ENCODE results near the gene AANAT. TPM values are rescaled to one million over a fixed set of nuclear protein-coding genes. Genes with fewer than 3 reads are reported as not detected.

Gene AANAT
- total RNA-seq, 1 donor from 2014 or later = not detected

- TF ChIP-seq, protein P1, sequence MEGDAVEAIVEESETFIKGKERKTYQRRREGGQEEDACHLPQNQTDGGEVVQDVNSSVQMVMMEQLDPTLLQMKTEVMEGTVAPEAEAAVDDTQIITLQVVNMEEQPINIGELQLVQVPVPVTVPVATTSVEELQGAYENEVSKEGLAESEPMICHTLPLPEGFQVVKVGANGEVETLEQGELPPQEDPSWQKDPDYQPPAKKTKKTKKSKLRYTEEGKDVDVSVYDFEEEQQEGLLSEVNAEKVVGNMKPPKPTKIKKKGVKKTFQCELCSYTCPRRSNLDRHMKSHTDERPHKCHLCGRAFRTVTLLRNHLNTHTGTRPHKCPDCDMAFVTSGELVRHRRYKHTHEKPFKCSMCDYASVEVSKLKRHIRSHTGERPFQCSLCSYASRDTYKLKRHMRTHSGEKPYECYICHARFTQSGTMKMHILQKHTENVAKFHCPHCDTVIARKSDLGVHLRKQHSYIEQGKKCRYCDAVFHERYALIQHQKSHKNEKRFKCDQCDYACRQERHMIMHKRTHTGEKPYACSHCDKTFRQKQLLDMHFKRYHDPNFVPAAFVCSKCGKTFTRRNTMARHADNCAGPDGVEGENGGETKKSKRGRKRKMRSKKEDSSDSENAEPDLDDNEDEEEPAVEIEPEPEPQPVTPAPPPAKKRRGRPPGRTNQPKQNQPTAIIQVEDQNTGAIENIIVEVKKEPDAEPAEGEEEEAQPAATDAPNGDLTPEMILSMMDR (IDR thresholded peaks at IDR 0.05) = no peak
- Mint-ChIP-seq H3K4me1 (ENCODE audit: low read depth) (peaks cover 3% of the 10 kb centered on the region), H3K9me3 (ENCODE audit: low read depth) (no peaks in the 10 kb centered on the region), H3K4me3 (ENCODE audit: unreplicated experiment) (no peak overlapping the region), H3K27ac (ENCODE audit: unreplicated experiment) (no peak overlapping the region), H3K27me3 (ENCODE audit: low read depth) (no peaks in the 10 kb centered on the region), H3K36me3 (ENCODE audit: low read depth) (no peaks in the 10 kb centered on the region)
- no peak for DNase-seq (ENCODE audit: low spot score)
Measured at GRCh38 chr17:76466775-76467130, 650 bp upstream of the AANAT start.

GRCh38 chr17:76467809-76468633 lies 618 bp downstream of the AANAT start:
- Mint-ChIP-seq H3K4me1 (ENCODE audit: low read depth) (peaks cover 3% of the 10 kb centered on the region), H3K36me3 (ENCODE audit: low read depth) (no peaks in the 10 kb centered on the region), H3K27me3 (ENCODE audit: low read depth) (no peaks in the 10 kb centered on the region), H3K4me3 (ENCODE audit: unreplicated experiment) (no peak overlapping the region), H3K27ac (ENCODE audit: unreplicated experiment) (no peak overlapping the region), H3K9me3 (ENCODE audit: low read depth) (no peaks in the 10 kb centered on the region)
- no peak for DNase-seq (ENCODE audit: low spot score)
- TF ChIP-seq, protein P1 (IDR thresholded peaks at IDR 0.05) = no peak

GRCh38 chr17:76468634-76469010 lies 1.2 kb downstream of the AANAT start:
- no peaks in the 10 kb centered on the region for H3K27me3 Mint-ChIP-seq (ENCODE audit: low read depth)
- H3K4me1 Mint-ChIP-seq (ENCODE audit: low read depth) = peaks cover 3% of the 10 kb centered on the region
- H3K27ac Mint-ChIP-seq (ENCODE audit: unreplicated experiment) = no peak overlapping the region
- TF ChIP-seq, protein P1 (IDR thresholded peaks at IDR 0.05) = no peak
- no peaks in the 10 kb centered on the region for H3K36me3 Mint-ChIP-seq (ENCODE audit: low read depth)
- no peaks in the 10 kb centered on the region for H3K9me3 Mint-ChIP-seq (ENCODE audit: low read depth)
- H3K4me3 Mint-ChIP-seq (ENCODE audit: unreplicated experiment) = no peak overlapping the region
- no peak for DNase-seq (ENCODE audit: low spot score)

DNA sequence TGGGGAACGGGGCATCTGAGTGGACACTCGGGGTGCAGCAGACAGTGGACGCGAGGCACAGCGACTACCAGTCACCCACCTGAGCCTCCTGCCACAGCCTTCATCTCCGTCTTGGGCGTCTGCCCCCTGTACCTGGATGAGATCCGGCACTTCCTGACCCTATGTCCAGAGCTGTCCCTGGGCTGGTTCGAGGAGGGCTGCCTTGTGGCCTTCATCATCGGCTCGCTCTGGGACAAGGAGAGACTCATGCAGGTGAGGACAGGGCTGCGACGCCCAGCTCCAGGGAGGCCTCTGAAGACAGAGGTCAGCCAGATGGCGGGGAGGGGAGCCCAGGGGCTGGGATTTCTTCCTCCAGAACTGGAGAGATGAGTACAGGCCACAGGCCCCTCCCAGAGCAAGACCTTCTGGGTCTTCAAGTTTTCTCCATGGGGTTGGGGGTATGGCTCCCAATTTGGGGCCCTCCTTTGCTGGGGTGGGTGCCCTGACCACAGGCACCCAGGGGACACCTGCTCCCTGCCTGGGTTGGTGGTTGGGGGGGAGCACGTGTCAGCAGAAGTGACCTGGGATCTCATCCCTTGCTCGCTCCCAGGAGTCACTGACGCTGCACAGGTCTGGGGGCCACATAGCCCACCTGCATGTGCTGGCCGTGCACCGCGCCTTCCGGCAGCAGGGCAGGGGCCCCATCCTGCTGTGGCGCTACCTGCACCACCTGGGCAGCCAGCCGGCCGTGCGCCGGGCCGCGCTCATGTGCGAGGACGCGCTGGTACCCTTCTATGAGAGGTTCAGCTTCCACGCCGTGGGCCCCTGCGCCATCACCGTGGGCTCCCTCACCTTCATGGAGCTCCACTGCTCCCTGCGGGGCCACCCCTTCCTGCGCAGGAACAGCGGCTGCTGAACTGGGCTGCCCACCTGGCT lies 1.9 kb downstream of the AANAT start:
- H3K36me3 Mint-ChIP-seq (ENCODE audit: low read depth) = no peaks in the 10 kb centered on the region
- H3K4me1 Mint-ChIP-seq (ENCODE audit: low read depth) = peaks cover 3% of the 10 kb centered on the region
- TF ChIP-seq, protein P1 (IDR thresholded peaks at IDR 0.05) = no peak
- H3K27ac Mint-ChIP-seq (ENCODE audit: unreplicated experiment) = no peak overlapping the region
- no peaks in the 10 kb centered on the region for H3K27me3 Mint-ChIP-seq (ENCODE audit: low read depth)
- DNase-seq (ENCODE audit: low spot score) = no peak
- no peak overlapping the region for H3K4me3 Mint-ChIP-seq (ENCODE audit: unreplicated experiment)
- no peaks in the 10 kb centered on the region for H3K9me3 Mint-ChIP-seq (ENCODE audit: low read depth)

GRCh38 chr17:76469991-76470739 lies 2.8 kb downstream of the AANAT start:
- H3K36me3 Mint-ChIP-seq (ENCODE audit: low read depth) = no peaks in the 10 kb centered on the region
- no peak overlapping the region for H3K27ac Mint-ChIP-seq (ENCODE audit: unreplicated experiment)
- no peaks in the 10 kb centered on the region for H3K9me3 Mint-ChIP-seq (ENCODE audit: low read depth)
- TF ChIP-seq, protein P1 (IDR thresholded peaks at IDR 0.05) = no peak
- H3K27me3 Mint-ChIP-seq (ENCODE audit: low read depth) = no peaks in the 10 kb centered on the region
- H3K4me3 Mint-ChIP-seq (ENCODE audit: unreplicated experiment) = no peak overlapping the region
- no peak for DNase-seq (ENCODE audit: low spot score)
- peaks cover 3% of the 10 kb centered on the region for H3K4me1 Mint-ChIP-seq (ENCODE audit: low read depth)
